ENCODE data around the gene IZUMO4. TPM values are rescaled to one million over a fixed set of nuclear protein-coding genes. Genes with fewer than 3 reads are reported as not detected.

IZUMO4 gene
- polyA plus RNA-seq, 2 donors = 6.4 to 16.0 TPM

DNA sequence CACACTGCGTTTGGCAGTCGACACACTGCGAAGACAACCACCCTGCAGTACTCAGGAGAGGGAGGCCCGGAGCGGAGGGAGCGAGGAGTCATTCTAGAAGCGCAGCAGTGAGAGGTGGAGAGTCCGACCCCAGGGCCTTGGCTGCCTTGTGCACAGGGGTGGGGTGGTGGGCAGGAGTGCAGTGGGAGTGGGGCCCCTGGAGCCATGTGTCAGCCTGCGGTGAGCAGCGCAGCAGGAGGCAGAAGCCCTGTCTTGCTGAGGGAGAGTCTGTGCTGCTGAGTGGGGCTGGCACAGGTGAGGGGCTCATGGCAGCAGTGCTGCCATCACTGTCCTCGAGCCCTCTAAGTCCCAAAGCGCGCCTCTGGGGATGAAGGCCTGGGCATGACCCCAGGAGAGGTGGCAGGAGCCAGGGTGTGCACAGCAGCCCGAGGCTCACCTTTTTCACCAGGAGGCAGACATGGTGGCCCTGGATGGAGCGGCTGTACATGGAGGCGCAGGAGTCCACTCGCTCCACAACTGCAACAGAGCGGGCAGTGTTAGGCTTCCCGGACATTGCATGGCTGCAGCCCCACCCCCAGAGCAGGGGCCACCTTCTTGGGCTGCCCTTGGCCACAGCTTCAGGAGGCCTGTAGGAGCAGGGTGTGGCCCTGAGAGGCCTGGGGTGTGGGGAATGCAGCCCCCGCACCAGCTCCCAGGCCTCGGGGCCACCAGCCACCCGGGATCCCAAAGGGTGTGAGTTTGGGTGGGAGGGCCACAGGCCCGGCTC, 11.7 kb downstream of the IZUMO4 start:
- Histone ChIP-seq H3K9me3 (ENCODE audit: control insufficient read depth in 2 of 2, insufficient read depth in 1 of 2, low read depth in 1 of 2, low read length in 1 of 2) (no peaks in the 10 kb centered on the region), H3K27me3 (ENCODE audit: control insufficient read depth in 1 of 2, insufficient read depth in 2 of 2, low read length in 2 of 2) (no peaks in the 10 kb centered on the region), H3K4me3 (ENCODE audit: low read depth in 1 of 2, low read length in 2 of 2) (no peak overlapping the region), H3K4me1 (ENCODE audit: control insufficient read depth in 2 of 2, insufficient read depth in 2 of 2, low read length in 1 of 2) (peaks cover 0 to 4% of the 10 kb centered on the region in 2 donors), H3K36me3 (ENCODE audit: control insufficient read depth in 2 of 2, insufficient read depth in 2 of 2, low read length in 1 of 2) (peaks cover 37 to 79% of the 10 kb centered on the region in 2 donors), H3K27ac (ENCODE audit: low read depth in 2 of 2, low read length in 1 of 2) (no peak overlapping the region)
- 92 to 93% methylated on average over 23 of the region's 23 CpGs for WGBS, 2 donors

DNA sequence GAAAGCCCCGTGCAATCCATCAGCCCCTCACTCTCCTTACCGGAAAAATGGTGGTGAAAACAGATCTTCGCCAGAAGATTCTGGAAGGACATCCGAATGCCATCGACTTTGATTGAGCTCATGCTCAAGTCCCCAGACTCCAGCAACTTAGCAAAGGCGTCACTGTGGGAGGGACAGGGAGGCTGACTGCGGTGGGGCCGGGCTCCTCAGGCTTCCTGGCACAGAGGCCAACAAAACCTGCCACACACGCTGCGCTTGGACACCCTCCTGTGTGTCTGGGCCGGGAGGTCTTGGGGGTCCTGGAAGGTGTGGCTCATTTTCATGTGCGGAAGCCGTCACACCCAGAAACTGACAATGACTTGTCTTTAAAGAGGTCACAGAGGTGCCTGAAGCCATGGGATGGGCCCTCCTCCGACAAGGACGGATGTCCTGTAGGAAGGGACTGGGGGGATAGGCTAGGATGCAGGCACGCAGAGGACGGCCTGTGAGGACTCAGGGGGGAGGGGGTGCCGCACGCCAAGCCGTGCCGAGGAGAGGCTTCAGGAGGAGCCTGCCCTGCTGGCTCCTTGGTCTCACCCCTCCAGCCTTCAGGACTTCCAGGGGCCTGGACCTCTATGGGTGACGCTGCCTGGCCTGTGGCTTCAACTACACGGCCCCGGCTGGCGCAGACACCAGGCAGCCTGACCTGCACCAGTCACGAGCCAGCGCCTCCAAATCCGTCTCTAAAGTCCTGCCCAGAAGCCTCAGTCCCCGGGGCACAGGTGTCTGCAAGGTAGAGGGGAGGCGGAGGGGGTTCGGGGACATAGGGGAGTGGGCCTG, 12.5 kb downstream of the IZUMO4 start:
- Histone ChIP-seq H3K4me3 (ENCODE audit: low read depth in 1 of 2, low read length in 2 of 2) (no peak overlapping the region), H3K9me3 (ENCODE audit: control insufficient read depth in 2 of 2, insufficient read depth in 1 of 2, low read depth in 1 of 2, low read length in 1 of 2) (no peaks in the 10 kb centered on the region), H3K36me3 (ENCODE audit: control insufficient read depth in 2 of 2, insufficient read depth in 2 of 2, low read length in 1 of 2) (peaks cover 44 to 84% of the 10 kb centered on the region in 2 donors), H3K4me1 (ENCODE audit: control insufficient read depth in 2 of 2, insufficient read depth in 2 of 2, low read length in 1 of 2) (peaks cover 0 to 4% of the 10 kb centered on the region in 2 donors), H3K27me3 (ENCODE audit: control insufficient read depth in 1 of 2, insufficient read depth in 2 of 2, low read length in 2 of 2) (no peaks in the 10 kb centered on the region), H3K27ac (ENCODE audit: low read depth in 2 of 2, low read length in 1 of 2) (no peak overlapping the region)
- WGBS, 2 donors = 87 to 90% methylated on average over 30 to 31 of the region's 31 CpGs

DNA sequence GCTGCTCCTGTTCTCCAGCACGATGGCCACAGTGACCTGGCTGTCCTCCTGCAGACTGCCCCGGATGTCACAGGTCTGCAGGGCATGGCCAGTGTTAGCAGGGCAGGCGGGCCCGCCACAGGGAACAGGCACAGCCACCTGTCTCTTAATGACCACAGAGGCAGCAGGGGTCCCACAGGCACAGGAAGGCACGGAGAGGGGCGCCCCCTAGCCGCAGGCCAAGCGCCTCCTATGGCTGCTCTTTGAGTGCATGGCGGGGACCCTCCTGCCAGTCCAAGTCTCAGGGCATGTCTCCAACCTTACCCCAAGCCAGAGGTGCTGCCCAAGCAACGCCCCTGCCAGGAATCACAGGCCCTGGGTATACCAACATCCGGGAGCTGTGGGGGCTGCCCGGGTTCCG, 14.1 kb downstream of the IZUMO4 start:
- 89 to 92% methylated on average over 13 of the region's 13 CpGs for WGBS, 2 donors
- Histone ChIP-seq H3K36me3 (ENCODE audit: control insufficient read depth in 2 of 2, insufficient read depth in 2 of 2, low read length in 1 of 2) (peaks cover 55 to 90% of the 10 kb centered on the region in 2 donors), H3K4me1 (ENCODE audit: control insufficient read depth in 2 of 2, insufficient read depth in 2 of 2, low read length in 1 of 2) (peaks cover 0 to 4% of the 10 kb centered on the region in 2 donors), H3K9me3 (ENCODE audit: control insufficient read depth in 2 of 2, insufficient read depth in 1 of 2, low read depth in 1 of 2, low read length in 1 of 2) (no peaks in the 10 kb centered on the region), H3K27me3 (ENCODE audit: control insufficient read depth in 1 of 2, insufficient read depth in 2 of 2, low read length in 2 of 2) (no peaks in the 10 kb centered on the region), H3K4me3 (ENCODE audit: low read depth in 1 of 2, low read length in 2 of 2) (no peak overlapping the region), H3K27ac (ENCODE audit: low read depth in 2 of 2, low read length in 1 of 2) (no peak overlapping the region)

DNA sequence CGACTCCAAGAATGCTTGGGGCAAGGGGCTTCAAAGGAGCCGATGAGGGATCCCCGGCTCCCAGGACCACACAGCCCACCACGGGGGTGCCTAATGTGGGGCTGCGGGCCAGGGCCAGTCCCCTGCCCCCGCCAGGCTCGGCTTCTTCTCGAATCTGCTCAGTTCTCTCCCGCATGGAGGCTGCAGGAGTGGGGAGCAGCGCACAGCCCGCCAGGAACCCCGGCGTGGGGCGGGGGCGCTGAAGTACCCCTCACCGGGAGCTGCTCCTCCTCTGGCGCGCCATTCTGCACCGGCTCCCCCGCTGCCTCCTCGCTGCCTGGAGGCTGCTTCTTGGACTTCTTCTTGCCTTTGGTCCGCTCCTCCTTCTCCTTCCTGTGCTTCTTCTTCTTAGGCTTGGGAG, 14.7 kb downstream of the IZUMO4 start:
- WGBS, 2 donors = 93% methylated on average over 19 to 22 of the region's 22 CpGs
- peaks cover 58 to 90% of the 10 kb centered on the region in 2 donors for H3K36me3 ChIP-seq (ENCODE audit: control insufficient read depth in 2 of 2, insufficient read depth in 2 of 2, low read length in 1 of 2)

DNA sequence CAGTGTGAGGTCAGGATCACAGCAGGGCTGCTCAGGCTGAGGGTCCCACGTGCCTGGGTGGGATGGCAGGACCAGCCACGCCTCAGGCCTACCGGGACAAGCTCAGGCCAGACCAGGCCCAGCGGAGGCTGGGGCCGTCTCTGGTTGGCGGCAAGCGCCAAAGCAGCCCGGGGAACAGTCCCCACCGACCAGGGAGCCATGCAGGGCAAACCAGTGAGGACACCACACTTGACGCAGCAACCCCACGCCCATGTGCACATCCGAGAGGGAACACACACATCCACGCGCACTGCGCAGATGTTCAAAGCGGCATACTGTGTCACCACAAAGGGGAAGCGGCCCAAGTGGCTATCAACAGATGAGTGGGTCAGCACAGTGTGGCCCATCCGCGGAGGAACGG, 15.2 kb downstream of the IZUMO4 start:
- Histone ChIP-seq H3K9me3 (ENCODE audit: control insufficient read depth in 2 of 2, insufficient read depth in 1 of 2, low read depth in 1 of 2, low read length in 1 of 2) (no peaks in the 10 kb centered on the region), H3K36me3 (ENCODE audit: control insufficient read depth in 2 of 2, insufficient read depth in 2 of 2, low read length in 1 of 2) (peaks cover 59 to 91% of the 10 kb centered on the region in 2 donors), H3K4me1 (ENCODE audit: control insufficient read depth in 2 of 2, insufficient read depth in 2 of 2, low read length in 1 of 2) (peaks cover 0 to 4% of the 10 kb centered on the region in 2 donors), H3K27me3 (ENCODE audit: control insufficient read depth in 1 of 2, insufficient read depth in 2 of 2, low read length in 2 of 2) (no peaks in the 10 kb centered on the region), H3K27ac (ENCODE audit: low read depth in 2 of 2, low read length in 1 of 2) (no peak overlapping the region), H3K4me3 (ENCODE audit: low read depth in 1 of 2, low read length in 2 of 2) (no peak overlapping the region)
- WGBS, 2 donors = 89 to 93% methylated on average over 20 of the region's 20 CpGs

More for the DNA sequence above, 14.7 kb downstream of the IZUMO4 start:
- Histone ChIP-seq H3K27me3 (ENCODE audit: control insufficient read depth in 1 of 2, insufficient read depth in 2 of 2, low read length in 2 of 2) (no peaks in the 10 kb centered on the region), H3K4me3 (ENCODE audit: low read depth in 1 of 2, low read length in 2 of 2) (no peak overlapping the region), H3K4me1 (ENCODE audit: control insufficient read depth in 2 of 2, insufficient read depth in 2 of 2, low read length in 1 of 2) (peaks cover 0 to 4% of the 10 kb centered on the region in 2 donors), H3K27ac (ENCODE audit: low read depth in 2 of 2, low read length in 1 of 2) (no peak overlapping the region), H3K9me3 (ENCODE audit: control insufficient read depth in 2 of 2, insufficient read depth in 1 of 2, low read depth in 1 of 2, low read length in 1 of 2) (no peaks in the 10 kb centered on the region)

DNA sequence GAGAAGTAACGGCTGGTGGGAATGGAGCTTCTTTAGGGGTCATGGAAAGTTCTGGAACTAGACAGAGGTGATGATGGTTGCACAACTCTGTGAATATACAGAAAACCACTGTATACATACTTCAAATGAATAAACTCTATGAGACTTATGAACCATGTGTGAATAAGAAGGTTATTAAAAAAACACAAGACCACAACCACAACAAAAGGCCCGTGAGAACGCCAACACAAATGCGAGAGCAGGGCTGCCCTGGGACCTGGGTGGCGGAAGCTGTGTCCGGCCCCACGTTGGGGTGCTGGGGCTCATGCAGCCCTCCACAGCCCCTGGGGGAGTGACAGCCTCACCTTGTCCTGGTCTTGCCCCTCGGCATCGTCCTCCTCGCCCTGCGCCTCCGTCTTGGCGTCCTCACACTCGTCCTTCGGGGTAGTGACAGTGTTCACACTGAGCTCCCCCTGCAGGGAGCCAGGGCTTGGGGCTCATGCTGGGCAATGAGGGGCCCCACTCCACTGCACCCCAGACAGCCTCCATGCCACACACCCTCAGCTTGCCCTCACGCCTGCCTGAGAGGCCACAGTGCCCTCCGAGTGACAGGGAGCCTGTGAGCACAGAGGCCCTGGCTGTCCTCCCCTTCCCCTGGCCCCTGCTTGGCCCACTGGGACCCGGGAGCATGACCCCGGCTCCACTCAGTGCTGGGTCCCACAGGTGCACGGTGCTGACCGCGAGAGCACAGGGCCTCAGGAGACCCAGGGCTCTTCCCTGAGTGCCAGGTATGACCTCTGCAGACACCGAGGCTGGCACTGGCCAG, 16.0 kb downstream of the IZUMO4 start:
- Histone ChIP-seq H3K4me3 (ENCODE audit: low read depth in 1 of 2, low read length in 2 of 2) (no peak overlapping the region), H3K36me3 (ENCODE audit: control insufficient read depth in 2 of 2, insufficient read depth in 2 of 2, low read length in 1 of 2) (peaks cover 63 to 96% of the 10 kb centered on the region in 2 donors), H3K27ac (ENCODE audit: low read depth in 2 of 2, low read length in 1 of 2) (no peak overlapping the region), H3K9me3 (ENCODE audit: control insufficient read depth in 2 of 2, insufficient read depth in 1 of 2, low read depth in 1 of 2, low read length in 1 of 2) (no peaks in the 10 kb centered on the region), H3K27me3 (ENCODE audit: control insufficient read depth in 1 of 2, insufficient read depth in 2 of 2, low read length in 2 of 2) (no peaks in the 10 kb centered on the region), H3K4me1 (ENCODE audit: control insufficient read depth in 2 of 2, insufficient read depth in 2 of 2, low read length in 1 of 2) (peaks cover 0 to 4% of the 10 kb centered on the region in 2 donors)
- 86% methylated on average over 23 of the region's 23 CpGs for WGBS, 2 donors

DNA sequence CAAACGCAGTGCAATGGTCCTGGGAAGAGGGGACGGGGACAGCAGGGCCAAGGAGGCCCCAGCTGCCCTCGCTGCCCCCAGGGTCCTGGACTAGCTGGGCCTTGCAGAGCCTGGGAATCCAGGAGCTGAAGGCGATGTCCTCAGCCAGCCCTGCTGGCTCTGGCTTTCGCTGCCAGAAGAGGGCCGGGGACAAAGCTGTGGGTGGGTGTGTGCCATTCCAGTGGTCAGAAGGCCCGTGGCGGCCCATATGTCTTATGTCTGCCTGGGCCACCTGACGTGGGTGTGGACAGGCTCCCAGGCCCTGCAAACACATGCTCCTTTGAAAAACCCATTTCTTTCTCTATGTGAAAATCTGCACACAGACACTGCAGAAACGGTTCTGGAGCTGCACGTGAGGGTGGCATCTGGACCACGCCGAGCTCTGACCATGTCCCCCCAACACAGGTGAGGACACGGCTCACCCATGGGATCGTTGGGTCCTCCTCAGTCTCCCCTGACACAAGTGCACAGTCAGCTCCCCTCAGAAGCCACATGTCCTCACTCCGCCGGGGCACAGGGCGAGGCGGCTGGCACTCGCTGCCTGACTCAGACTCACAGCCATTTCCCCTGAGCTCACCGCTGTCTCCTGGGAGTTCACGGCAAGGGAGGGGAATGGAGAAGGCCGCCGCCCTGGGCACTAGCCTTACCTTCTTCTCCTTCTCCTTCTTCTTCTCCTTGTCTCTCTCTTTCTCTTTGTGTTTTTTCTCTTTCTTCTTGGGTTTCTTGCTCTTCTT, 16.9 kb downstream of the IZUMO4 start:
- Histone ChIP-seq H3K4me1 (ENCODE audit: control insufficient read depth in 2 of 2, insufficient read depth in 2 of 2, low read length in 1 of 2) (peaks cover 0 to 4% of the 10 kb centered on the region in 2 donors), H3K4me3 (ENCODE audit: low read depth in 1 of 2, low read length in 2 of 2) (no peak overlapping the region), H3K27me3 (ENCODE audit: control insufficient read depth in 1 of 2, insufficient read depth in 2 of 2, low read length in 2 of 2) (no peaks in the 10 kb centered on the region), H3K36me3 (ENCODE audit: control insufficient read depth in 2 of 2, insufficient read depth in 2 of 2, low read length in 1 of 2) (peaks cover 57 to 96% of the 10 kb centered on the region in 2 donors), H3K9me3 (ENCODE audit: control insufficient read depth in 2 of 2, insufficient read depth in 1 of 2, low read depth in 1 of 2, low read length in 1 of 2) (no peaks in the 10 kb centered on the region), H3K27ac (ENCODE audit: low read depth in 2 of 2, low read length in 1 of 2) (no peak overlapping the region)
- WGBS, 2 donors = 88 to 89% methylated on average over 24 of the region's 24 CpGs

DNA sequence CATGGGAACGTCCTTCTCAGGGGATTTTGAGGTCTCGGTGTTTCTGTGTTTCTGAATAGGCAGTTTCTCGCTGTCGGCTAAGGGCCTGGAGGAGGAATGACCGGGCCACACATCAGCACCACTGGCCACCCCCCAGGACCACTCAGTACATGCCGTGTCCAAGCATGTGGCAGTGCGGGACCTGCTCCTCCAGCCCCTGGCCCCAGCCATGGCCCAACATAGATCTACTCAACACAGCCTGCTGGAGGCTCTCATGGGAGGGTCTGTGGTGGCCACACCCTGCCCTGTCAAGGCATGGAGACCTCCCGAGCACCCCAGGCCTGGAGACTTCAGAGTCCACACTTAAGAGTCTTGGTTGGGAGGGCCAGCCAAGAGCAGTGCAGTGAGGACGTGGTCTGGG, 17.5 kb downstream of the IZUMO4 start:
- Histone ChIP-seq H3K9me3 (ENCODE audit: control insufficient read depth in 2 of 2, insufficient read depth in 1 of 2, low read depth in 1 of 2, low read length in 1 of 2) (no peaks in the 10 kb centered on the region), H3K4me3 (ENCODE audit: low read depth in 1 of 2, low read length in 2 of 2) (no peak overlapping the region), H3K36me3 (ENCODE audit: control insufficient read depth in 2 of 2, insufficient read depth in 2 of 2, low read length in 1 of 2) (peaks cover 61 to 95% of the 10 kb centered on the region in 2 donors), H3K27me3 (ENCODE audit: control insufficient read depth in 1 of 2, insufficient read depth in 2 of 2, low read length in 2 of 2) (no peaks in the 10 kb centered on the region), H3K4me1 (ENCODE audit: control insufficient read depth in 2 of 2, insufficient read depth in 2 of 2, low read length in 1 of 2) (peaks cover 0 to 4% of the 10 kb centered on the region in 2 donors), H3K27ac (ENCODE audit: low read depth in 2 of 2, low read length in 1 of 2) (no peak overlapping the region)
- WGBS, 2 donors = 91% methylated on average over 9 of the region's 9 CpGs
